Loucy (cell line): ENCODE measurements around the gene EBPL.
A peak's percentile ranks its signal among the peaks of the same experiment; 100 is the strongest.
"Not testable (repeated sequence)": the region's sequence is repeated elsewhere in the genome, so short reads cannot be mapped to it uniquely, and the experiment has no call there.

Source experiments
- H2AFZ ChIP-seq: fragments of 200-600 bp; sonication (generic); 2 replicates; pipeline ENCODE4 v1.6.0; 2016; ENCODE audit warnings: antibody characterized with exemption, mild to moderate bottlenecking, low read length, moderate library complexity
- H3F3A ChIP-seq: fragments of 200-600 bp; 2 replicates; pipeline ENCODE4 v1.6.0; 2016; ENCODE audit warnings: antibody characterized with exemption, low read depth, mild to moderate bottlenecking
- H3K27me3 ChIP-seq: fragments of 200-600 bp; sonication (generic); 2 replicates; pipeline ENCODE4 v1.6.1; 2014; ENCODE audit warnings: low read length, mild to moderate bottlenecking; ENCODE audit not compliant: insufficient read depth, poor library complexity, severe bottlenecking
- H3K36me3 ChIP-seq: fragments of 200-600 bp; sonication (generic); 2 replicates; pipeline ENCODE4 v1.6.1; 2016; ENCODE audit warnings: low read length; ENCODE audit not compliant: insufficient read depth
- H3K4me1 ChIP-seq: fragments of 200-600 bp; sonication (generic); 2 replicates; pipeline ENCODE4 v1.5.1; 2014; ENCODE audit warnings: low read length, mild to moderate bottlenecking; ENCODE audit not compliant: insufficient read depth, poor library complexity, severe bottlenecking
- H3K4me2 ChIP-seq: fragments of 200-600 bp; sonication (generic); 2 replicates; pipeline ENCODE4 v1.6.0; 2014; ENCODE audit warnings: antibody characterized with exemption, low read length, low read depth, mild to moderate bottlenecking; ENCODE audit not compliant: poor library complexity, severe bottlenecking
- H3K4me3 ChIP-seq: fragments of 200-600 bp; sonication (generic); 2 replicates; pipeline ENCODE4 v1.5.1; 2014; ENCODE audit warnings: low read length, mild to moderate bottlenecking, mixed read lengths; ENCODE audit not compliant: poor library complexity, severe bottlenecking
- H3K79me2 ChIP-seq: fragments of 200-600 bp; sonication (generic); 2 replicates; pipeline ENCODE4 v1.6.1; 2014; ENCODE audit warnings: low read length; ENCODE audit not compliant: insufficient read depth
- H3K9ac ChIP-seq: fragments of 200-600 bp; sonication (generic); 2 replicates; pipeline ENCODE4 v1.6.0; 2014; ENCODE audit warnings: mild to moderate bottlenecking, low read depth, low read length, moderate library complexity; ENCODE audit not compliant: poor library complexity, severe bottlenecking
- H3K9me2 ChIP-seq: fragments of 200-600 bp; sonication (generic); replicated peaks from 2 replicates; pipeline ENCODE4 v1.6.1; 2016; ENCODE audit warnings: low read depth, low read length, mixed read lengths
- H3K9me3 ChIP-seq: fragments of 200-600 bp; sonication (generic); 2 replicates; pipeline ENCODE4 v1.6.1; 2014; ENCODE audit warnings: mild to moderate bottlenecking, antibody characterized with exemption, low read length, low read depth; ENCODE audit not compliant: insufficient read depth
- H4K20me1 ChIP-seq: fragments of 200-600 bp; sonication (generic); 2 replicates; pipeline ENCODE4 v1.6.0; 2014; ENCODE audit warnings: antibody characterized with exemption, low read length, mild to moderate bottlenecking; ENCODE audit not compliant: insufficient read depth, poor library complexity, severe bottlenecking
- EZH2phosphoT487 ChIP-seq: fragments of 200-600 bp; IDR thresholded peaks from 2 replicates; pipeline ENCODE4 v1.6.1; 2018; ENCODE audit warnings: antibody characterized with exemption, mild to moderate bottlenecking, moderate library complexity, borderline replicate concordance
- TF ChIP-seq, protein P1 (sequence below): fragments of 200-600 bp; sonication (generic); conservative IDR thresholded peaks from 2 replicates; pipeline ENCODE4 v1.5.1; 2014; ENCODE audit warnings: mild to moderate bottlenecking, antibody characterized with exemption, low read length

EBPL gene

DNA sequence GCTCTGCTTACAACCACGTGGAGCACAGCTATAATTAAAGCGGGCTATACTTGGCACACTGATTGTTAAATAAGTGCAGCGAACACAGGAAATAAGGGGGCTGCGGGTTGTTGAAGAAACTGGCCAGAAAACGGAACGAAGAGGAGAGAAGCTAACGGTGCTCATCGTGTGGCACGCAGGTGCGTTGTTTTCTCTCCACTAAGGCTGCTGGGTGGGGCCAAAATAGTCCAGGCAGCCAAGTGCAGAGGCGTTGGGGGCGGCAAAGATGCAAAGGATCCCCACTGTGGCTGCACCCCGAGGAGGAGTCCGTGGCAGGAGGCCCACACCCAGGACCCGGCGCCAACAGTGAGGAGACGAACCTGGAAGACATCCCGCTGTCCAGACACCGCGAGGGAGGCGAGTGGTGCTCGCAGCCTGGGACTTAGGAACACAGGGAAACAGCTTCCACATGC is 71.1 kb downstream of the EBPL start:
- H3K4me2 ChIP-seq: no peak overlapping the region

GRCh38 chr13:49616676-49617065 is 74.6 kb downstream of the EBPL start:
- H2AFZ ChIP-seq: peak overlapping the region; percentile 28; the same call in 1 of the 2 replicates
- TF ChIP-seq, protein P1, sequence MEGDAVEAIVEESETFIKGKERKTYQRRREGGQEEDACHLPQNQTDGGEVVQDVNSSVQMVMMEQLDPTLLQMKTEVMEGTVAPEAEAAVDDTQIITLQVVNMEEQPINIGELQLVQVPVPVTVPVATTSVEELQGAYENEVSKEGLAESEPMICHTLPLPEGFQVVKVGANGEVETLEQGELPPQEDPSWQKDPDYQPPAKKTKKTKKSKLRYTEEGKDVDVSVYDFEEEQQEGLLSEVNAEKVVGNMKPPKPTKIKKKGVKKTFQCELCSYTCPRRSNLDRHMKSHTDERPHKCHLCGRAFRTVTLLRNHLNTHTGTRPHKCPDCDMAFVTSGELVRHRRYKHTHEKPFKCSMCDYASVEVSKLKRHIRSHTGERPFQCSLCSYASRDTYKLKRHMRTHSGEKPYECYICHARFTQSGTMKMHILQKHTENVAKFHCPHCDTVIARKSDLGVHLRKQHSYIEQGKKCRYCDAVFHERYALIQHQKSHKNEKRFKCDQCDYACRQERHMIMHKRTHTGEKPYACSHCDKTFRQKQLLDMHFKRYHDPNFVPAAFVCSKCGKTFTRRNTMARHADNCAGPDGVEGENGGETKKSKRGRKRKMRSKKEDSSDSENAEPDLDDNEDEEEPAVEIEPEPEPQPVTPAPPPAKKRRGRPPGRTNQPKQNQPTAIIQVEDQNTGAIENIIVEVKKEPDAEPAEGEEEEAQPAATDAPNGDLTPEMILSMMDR: no peak
- TF ChIP-seq EZH2phosphoT487: no peak

More for the DNA sequence above, 71.1 kb downstream of the EBPL start:
- TF ChIP-seq, protein P1: no peak
- no peak for TF ChIP-seq EZH2phosphoT487
- no peaks in the 10 kb centered on the region for H3K79me2 ChIP-seq
- H3K9me3 ChIP-seq: no peaks in the 10 kb centered on the region
- no peaks in the 10 kb centered on the region for H3K9me2 ChIP-seq
- H3K36me3 ChIP-seq: no peaks in the 10 kb centered on the region
- H4K20me1 ChIP-seq: no peaks in the 10 kb centered on the region
- no peak overlapping the region for H3K4me3 ChIP-seq
- no peak overlapping the region for H3K9ac ChIP-seq
- H3K4me1 ChIP-seq: no peaks in the 10 kb centered on the region
- H3F3A ChIP-seq: no peaks in the 10 kb centered on the region
- H2AFZ ChIP-seq: no peak overlapping the region
- H3K27me3 ChIP-seq: no peaks in the 10 kb centered on the region

DNA sequence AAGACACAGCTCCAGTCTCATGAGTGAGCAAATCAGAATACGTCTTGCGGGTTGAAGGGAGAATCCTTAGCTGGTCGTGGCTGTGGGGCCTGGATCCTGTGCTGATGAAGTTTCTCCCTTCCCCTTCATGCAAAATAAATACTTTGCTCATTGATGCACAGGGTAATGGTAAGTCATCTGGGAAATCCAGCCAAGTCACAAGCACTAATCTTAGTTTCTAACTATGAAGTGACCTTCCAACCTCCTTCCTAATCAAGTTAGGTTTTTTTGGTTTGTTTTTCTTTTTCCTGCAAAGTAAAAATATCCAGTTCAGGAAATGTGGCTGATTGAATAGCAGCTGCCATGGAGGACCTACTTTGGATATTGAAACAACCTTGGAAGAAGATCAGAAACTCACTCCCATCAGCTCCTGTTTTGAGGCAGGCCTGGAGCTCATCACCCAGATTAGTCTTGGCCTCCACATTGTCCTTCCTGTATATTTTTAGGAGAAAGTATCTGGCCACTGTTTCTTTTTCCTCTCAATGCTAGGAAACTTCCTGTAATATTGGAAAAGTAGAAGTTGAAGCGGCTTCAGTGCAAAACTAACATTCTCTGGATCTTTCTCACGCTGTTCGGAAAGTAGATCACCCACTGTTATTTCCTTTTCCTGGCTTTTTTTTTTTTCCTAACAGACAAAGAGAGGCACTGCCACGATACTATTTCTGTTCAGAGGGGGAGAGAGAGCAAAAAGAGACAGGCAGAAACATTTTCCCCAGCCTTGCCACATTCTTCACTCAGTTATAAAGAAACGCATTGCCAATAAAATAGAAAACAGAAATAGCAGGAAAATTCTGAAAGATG is 75.2 kb downstream of the EBPL start:
- H3K4me2 ChIP-seq: no peak overlapping the region
- no peak overlapping the region for H3K9ac ChIP-seq

More at GRCh38 chr13:49616676-49617065, 74.6 kb downstream of the EBPL start:
- no peaks in the 10 kb centered on the region for H3K79me2 ChIP-seq
- H3K4me1 ChIP-seq: no peaks in the 10 kb centered on the region
- no peaks in the 10 kb centered on the region for H3K9me3 ChIP-seq
- H3K9me2 ChIP-seq: no peaks in the 10 kb centered on the region
- H3K36me3 ChIP-seq: no peaks in the 10 kb centered on the region
- no peak overlapping the region for H3K4me3 ChIP-seq
- H3K27me3 ChIP-seq: no peaks in the 10 kb centered on the region
- no peaks in the 10 kb centered on the region for H3F3A ChIP-seq
- H3K4me2 ChIP-seq: no peak overlapping the region
- no peaks in the 10 kb centered on the region for H4K20me1 ChIP-seq
- no peak overlapping the region for H3K9ac ChIP-seq

DNA sequence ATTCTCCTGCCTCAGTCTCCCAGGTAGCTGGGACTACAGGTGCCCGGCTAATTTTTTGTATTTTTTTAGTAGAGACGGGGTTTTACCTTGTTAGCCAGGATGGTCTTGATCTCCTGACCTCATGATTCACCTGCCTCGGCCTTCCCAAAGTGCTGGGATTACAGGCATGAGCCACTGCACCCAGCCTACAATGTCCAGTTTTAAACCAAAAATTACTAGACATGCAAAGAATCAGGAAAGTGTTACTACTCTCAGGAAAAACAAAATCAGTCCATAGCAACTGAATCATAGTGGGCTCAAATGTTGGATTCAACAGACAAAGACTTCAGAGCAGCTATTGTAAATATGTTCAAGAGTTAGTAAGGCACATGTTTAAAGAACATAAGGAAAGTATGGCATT is 79.2 kb downstream of the EBPL start:
- not testable (repeated sequence) for H3K9me2 ChIP-seq, H3K27me3 ChIP-seq, H4K20me1 ChIP-seq

More for the DNA sequence above, 75.2 kb downstream of the EBPL start:
- no peaks in the 10 kb centered on the region for H3K79me2 ChIP-seq
- TF ChIP-seq, protein P1: no peak
- no peak for TF ChIP-seq EZH2phosphoT487
- no peaks in the 10 kb centered on the region for H3K27me3 ChIP-seq
- no peaks in the 10 kb centered on the region for H3K9me2 ChIP-seq
- no peaks in the 10 kb centered on the region for H4K20me1 ChIP-seq
- no peak overlapping the region for H3K4me3 ChIP-seq
- H2AFZ ChIP-seq: peak overlapping the region; percentile 28; the same call in 1 of the 2 replicates
- no peaks in the 10 kb centered on the region for H3K4me1 ChIP-seq
- H3K36me3 ChIP-seq: no peaks in the 10 kb centered on the region
- no peaks in the 10 kb centered on the region for H3K9me3 ChIP-seq
- no peaks in the 10 kb centered on the region for H3F3A ChIP-seq

More for the DNA sequence above, 79.2 kb downstream of the EBPL start:
- not testable (repeated sequence) for H3F3A ChIP-seq, H3K4me3 ChIP-seq, H2AFZ ChIP-seq, H3K79me2 ChIP-seq, H3K4me2 ChIP-seq, H3K9ac ChIP-seq, H3K4me1 ChIP-seq, H3K9me3 ChIP-seq, H3K36me3 ChIP-seq
